ENCODE measurements around the gene PPARA.
A peak's percentile ranks its signal among the peaks of the same experiment; 100 is the strongest.

DNA sequence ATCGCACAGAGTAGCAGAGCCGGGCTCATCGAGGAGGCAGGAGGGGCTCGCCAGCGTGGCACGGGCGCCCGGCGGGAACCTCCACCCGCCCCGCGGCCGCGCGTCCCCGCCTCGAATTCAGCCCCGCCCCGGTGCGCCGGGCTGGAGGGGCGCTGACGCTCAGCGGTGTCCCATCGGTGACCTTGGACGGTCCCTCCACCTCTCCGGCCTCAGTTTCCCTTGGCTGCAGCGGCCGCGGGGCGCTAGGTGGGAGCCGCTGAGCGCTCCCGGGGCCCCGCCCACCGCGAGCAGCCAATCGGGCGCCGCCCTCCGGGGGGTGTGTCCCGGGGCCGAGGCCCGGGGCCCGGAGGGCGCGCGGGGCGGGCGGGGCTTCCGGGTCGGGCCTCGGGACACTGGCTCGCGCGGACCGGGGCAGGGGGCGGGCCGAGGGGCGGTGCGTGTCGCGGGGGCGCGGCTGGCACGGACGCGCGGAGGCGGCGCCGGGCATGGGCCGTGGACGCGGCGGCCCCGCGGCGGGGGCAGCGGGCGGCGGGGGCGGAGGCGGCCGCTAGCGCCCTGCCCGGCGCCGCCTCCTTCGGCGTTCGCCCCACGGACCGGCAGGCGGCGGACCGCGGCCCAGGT, at the start of gene PPARA:
- TF ChIP-seq, protein P1, sequence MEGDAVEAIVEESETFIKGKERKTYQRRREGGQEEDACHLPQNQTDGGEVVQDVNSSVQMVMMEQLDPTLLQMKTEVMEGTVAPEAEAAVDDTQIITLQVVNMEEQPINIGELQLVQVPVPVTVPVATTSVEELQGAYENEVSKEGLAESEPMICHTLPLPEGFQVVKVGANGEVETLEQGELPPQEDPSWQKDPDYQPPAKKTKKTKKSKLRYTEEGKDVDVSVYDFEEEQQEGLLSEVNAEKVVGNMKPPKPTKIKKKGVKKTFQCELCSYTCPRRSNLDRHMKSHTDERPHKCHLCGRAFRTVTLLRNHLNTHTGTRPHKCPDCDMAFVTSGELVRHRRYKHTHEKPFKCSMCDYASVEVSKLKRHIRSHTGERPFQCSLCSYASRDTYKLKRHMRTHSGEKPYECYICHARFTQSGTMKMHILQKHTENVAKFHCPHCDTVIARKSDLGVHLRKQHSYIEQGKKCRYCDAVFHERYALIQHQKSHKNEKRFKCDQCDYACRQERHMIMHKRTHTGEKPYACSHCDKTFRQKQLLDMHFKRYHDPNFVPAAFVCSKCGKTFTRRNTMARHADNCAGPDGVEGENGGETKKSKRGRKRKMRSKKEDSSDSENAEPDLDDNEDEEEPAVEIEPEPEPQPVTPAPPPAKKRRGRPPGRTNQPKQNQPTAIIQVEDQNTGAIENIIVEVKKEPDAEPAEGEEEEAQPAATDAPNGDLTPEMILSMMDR (IDR thresholded peaks at IDR 0.05), result peak in 1 of 6 experiments; percentile 12
- TF ChIP-seq POLR2A (IDR thresholded peaks at IDR 0.05) (peak in 3 of 4 donors; percentile 35 to 69 (median 36)), POLR2AphosphoS5 (IDR thresholded peaks at IDR 0.05) (peak in 1 of 2 donors; percentile 65), EP300 (IDR thresholded peaks at IDR 0.05) (peak in 1 of 4 donors; percentile 14)

All from upper lobe of left lung (tissue), 4 donors.